ENCODE measurements around the gene MYO1F. TPM values are rescaled to one million over a fixed set of nuclear protein-coding genes. Genes with fewer than 3 reads are reported as not detected.

The MYO1F gene
- total and polyA plus RNA-seq, 2 of the 13 experiments (the other 11 are each of a cell fraction or from before 2014, with no cell fraction given) = 0.09 to 0.13 TPM

DNA sequence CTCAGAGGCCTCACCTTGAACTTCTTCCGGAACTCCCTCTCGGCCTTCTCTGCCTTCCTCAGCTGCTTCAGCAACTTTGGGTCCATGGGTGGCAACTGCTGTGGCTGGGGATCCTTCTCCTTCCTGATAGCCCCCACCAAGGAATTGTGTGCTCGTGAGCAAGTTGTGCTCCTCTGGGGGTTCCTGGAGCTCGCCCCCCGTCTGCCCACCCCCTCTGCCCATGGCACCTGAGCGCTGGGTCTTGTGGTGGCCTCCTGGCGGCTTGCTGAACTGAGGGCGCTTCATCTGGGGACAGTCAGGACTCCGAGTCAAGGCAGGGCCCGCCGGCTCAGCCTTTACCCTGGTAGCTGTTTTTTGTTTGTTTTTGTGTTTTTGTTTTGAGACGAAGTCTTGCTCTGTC is 86.4 kb downstream of the MYO1F start:
- Histone ChIP-seq H3K4me3 (replicated peaks in 1 of 3; ENCODE audit: insufficient read depth in 1 of 3, low read depth in 2 of 3, low read length in 3 of 3) (no peak overlapping the region), H2AFZ (ENCODE audit: low read length) (no peak overlapping the region), H3K9ac (ENCODE audit: insufficient read depth, low read depth, low read length) (no peak overlapping the region), H4K20me1 (ENCODE audit: insufficient read depth, low read length) (peaks cover 4% of the 10 kb centered on the region; the same call in 1 of the 2 replicates), H3K27me3 (ENCODE audit: control insufficient read depth in 1 of 2, insufficient read depth in 2 of 2, low read length in 2 of 2) (no peaks in the 10 kb centered on the region), H3K27ac (ENCODE audit: extremely low read length, insufficient read depth, low read length) (no peak overlapping the region), H3K4me2 (ENCODE audit: low read depth, low read length) (no peak overlapping the region), H3K79me2 (ENCODE audit: insufficient read depth, low read length) (no peaks in the 10 kb centered on the region), H3K9me3 (ENCODE audit: low read length) (no peaks in the 10 kb centered on the region), H3K4me1 (ENCODE audit: insufficient read depth, low read length) (peaks cover 10% of the 10 kb centered on the region), H3K36me3 (replicated peaks in 1 of 2; ENCODE audit: control insufficient read depth in 1 of 2, insufficient read depth in 2 of 2, low read length in 2 of 2) (peaks cover 13 to 29% of the 10 kb centered on the region in 2 experiments; a peak in 4 of 5 replicates)
- POLR2A ChIA-PET = no interaction called here
- no peak for FAIRE-seq
- DNase-seq (ENCODE audit: low spot score) = no peak
- in situ Hi-C loops (cut with HindIII; ENCODE audit: extremely low pct_ligation_motif_present, low pct_unique_long_range_greater_than_20kb) = no loop called here
- ATAC-seq = no peak
- intact Hi-C loops (cut with micrococcal nuclease; ENCODE audit: unreplicated experiment) = no loop called here
- WGBS (ENCODE audit: low lambda C conversion rate) = 93% methylated on average over 12 of the region's 12 CpGs
- BruUV-seq (replicated peaks) = no TSS peak
- CTCF ChIA-PET (ENCODE audit: low intra/inter-chr PET ratio, low total read pairs) = no interaction called here
- TF ChIP-seq ZNF121 (CRISPR knock-in tag; IDR thresholded peaks at IDR 0.05) (no peak), NKX3-1 (CRISPR knock-in tag; IDR thresholded peaks at IDR 0.05) (no peak), ZNF709 (CRISPR knock-in tag; IDR thresholded peaks at IDR 0.05) (no peak), KMT2B (CRISPR knock-in tag; IDR thresholded peaks at IDR 0.05) (no peak), ZSCAN9 (CRISPR knock-in tag; IDR thresholded peaks at IDR 0.05; ENCODE audit: borderline replicate concordance) (no peak), ZNF788 (CRISPR knock-in tag; IDR thresholded peaks at IDR 0.05; ENCODE audit: borderline replicate concordance) (no peak), SMC3 (IDR thresholded peaks at IDR 0.05; ENCODE audit: low read length) (no peak), ZNF746 (CRISPR knock-in tag; IDR thresholded peaks at IDR 0.05) (no peak), KDM5B (CRISPR knock-in tag; IDR thresholded peaks at IDR 0.05; ENCODE audit: borderline replicate concordance) (no peak), TMF1 (CRISPR knock-in tag; IDR thresholded peaks at IDR 0.05; ENCODE audit: low read depth) (no peak)
- TF ChIP-seq, protein P1, sequence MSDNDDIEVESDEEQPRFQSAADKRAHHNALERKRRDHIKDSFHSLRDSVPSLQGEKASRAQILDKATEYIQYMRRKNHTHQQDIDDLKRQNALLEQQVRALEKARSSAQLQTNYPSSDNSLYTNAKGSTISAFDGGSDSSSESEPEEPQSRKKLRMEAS (IDR thresholded peaks at IDR 0.05) = no peak
- TF ChIP-seq, protein P2, sequence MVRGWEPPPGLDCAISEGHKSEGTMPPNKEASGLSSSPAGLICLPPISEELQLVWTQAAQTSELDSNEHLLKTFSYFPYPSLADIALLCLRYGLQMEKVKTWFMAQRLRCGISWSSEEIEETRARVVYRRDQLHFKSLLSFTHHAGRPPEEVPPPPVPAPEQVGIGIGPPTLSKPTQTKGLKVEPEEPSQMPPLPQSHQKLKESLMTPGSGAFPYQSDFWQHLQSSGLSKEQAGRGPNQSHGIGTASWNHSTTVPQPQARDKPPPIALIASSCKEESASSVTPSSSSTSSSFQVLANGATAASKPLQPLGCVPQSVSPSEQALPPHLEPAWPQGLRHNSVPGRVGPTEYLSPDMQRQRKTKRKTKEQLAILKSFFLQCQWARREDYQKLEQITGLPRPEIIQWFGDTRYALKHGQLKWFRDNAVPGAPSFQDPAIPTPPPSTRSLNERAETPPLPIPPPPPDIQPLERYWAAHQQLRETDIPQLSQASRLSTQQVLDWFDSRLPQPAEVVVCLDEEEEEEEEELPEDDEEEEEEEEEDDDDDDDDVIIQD (CRISPR knock-in tag; IDR thresholded peaks at IDR 0.05; ENCODE audit: low read depth) = no peak
- TF ChIP-seq, protein P3, sequence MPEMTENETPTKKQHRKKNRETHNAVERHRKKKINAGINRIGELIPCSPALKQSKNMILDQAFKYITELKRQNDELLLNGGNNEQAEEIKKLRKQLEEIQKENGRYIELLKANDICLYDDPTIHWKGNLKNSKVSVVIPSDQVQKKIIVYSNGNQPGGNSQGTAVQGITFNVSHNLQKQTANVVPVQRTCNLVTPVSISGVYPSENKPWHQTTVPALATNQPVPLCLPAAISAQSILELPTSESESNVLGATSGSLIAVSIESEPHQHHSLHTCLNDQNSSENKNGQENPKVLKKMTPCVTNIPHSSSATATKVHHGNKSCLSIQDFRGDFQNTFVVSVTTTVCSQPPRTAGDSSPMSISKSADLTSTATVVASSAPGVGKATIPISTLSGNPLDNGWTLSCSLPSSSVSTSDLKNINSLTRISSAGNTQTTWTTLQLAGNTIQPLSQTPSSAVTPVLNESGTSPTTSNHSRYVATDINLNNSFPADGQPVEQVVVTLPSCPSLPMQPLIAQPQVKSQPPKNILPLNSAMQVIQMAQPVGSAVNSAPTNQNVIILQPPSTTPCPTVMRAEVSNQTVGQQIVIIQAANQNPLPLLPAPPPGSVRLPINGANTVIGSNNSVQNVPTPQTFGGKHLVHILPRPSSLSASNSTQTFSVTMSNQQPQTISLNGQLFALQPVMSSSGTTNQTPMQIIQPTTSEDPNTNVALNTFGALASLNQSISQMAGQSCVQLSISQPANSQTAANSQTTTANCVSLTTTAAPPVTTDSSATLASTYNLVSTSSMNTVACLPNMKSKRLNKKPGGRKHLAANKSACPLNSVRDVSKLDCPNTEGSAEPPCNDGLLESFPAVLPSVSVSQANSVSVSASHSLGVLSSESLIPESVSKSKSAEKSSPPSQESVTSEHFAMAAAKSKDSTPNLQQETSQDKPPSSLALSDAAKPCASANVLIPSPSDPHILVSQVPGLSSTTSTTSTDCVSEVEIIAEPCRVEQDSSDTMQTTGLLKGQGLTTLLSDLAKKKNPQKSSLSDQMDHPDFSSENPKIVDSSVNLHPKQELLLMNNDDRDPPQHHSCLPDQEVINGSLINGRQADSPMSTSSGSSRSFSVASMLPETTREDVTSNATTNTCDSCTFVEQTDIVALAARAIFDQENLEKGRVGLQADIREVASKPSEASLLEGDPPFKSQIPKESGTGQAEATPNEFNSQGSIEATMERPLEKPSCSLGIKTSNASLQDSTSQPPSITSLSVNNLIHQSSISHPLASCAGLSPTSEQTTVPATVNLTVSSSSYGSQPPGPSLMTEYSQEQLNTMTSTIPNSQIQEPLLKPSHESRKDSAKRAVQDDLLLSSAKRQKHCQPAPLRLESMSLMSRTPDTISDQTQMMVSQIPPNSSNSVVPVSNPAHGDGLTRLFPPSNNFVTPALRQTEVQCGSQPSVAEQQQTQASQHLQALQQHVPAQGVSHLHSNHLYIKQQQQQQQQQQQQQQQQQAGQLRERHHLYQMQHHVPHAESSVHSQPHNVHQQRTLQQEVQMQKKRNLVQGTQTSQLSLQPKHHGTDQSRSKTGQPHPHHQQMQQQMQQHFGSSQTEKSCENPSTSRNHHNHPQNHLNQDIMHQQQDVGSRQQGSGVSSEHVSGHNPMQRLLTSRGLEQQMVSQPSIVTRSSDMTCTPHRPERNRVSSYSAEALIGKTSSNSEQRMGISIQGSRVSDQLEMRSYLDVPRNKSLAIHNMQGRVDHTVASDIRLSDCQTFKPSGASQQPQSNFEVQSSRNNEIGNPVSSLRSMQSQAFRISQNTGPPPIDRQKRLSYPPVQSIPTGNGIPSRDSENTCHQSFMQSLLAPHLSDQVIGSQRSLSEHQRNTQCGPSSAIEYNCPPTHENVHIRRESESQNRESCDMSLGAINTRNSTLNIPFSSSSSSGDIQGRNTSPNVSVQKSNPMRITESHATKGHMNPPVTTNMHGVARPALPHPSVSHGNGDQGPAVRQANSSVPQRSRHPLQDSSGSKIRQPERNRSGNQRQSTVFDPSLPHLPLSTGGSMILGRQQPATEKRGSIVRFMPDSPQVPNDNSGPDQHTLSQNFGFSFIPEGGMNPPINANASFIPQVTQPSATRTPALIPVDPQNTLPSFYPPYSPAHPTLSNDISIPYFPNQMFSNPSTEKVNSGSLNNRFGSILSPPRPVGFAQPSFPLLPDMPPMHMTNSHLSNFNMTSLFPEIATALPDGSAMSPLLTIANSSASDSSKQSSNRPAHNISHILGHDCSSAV (CRISPR knock-in tag; IDR thresholded peaks at IDR 0.05; ENCODE audit: borderline replicate concordance) = no peak
- TF ChIP-seq, protein P4, sequence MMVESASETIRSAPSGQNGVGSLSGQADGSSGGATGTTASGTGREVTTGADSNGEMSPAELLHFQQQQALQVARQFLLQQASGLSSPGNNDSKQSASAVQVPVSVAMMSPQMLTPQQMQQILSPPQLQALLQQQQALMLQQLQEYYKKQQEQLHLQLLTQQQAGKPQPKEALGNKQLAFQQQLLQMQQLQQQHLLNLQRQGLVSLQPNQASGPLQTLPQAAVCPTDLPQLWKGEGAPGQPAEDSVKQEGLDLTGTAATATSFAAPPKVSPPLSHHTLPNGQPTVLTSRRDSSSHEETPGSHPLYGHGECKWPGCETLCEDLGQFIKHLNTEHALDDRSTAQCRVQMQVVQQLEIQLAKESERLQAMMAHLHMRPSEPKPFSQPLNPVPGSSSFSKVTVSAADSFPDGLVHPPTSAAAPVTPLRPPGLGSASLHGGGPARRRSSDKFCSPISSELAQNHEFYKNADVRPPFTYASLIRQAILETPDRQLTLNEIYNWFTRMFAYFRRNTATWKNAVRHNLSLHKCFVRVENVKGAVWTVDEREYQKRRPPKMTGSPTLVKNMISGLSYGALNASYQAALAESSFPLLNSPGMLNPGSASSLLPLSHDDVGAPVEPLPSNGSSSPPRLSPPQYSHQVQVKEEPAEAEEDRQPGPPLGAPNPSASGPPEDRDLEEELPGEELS (CRISPR knock-in tag; IDR thresholded peaks at IDR 0.05) = no peak

Data from HepG2 (cell line).